Measurements from ENCODE around the gene AGMAT. TPM values are rescaled to one million over a fixed set of nuclear protein-coding genes. Genes with fewer than 3 reads are reported as not detected.

Gene AGMAT
- total and polyA plus RNA-seq, 2 of the 13 experiments (the other 11 are each of a cell fraction or from before 2014, with no cell fraction given) = 59.1 to 174 TPM

DNA sequence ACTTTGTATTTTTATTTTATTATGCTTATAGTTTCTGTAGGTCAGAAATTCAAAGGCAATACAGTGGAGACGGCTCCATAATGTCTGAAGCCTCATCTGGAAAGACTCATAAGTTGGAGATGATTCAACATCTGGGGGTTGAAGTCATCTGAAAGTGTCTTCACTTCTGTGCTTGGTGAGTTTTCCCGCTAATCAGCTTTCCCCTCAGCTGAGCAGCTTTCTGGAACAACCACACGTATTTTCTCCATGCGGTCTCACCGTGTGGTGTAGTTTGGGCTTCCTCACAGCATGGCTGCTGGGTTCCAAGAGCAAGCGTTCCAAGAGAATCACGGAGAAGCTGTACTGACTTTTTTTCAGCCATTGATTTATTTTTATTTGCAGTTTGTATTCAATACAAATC, 24.8 kb upstream of the AGMAT start:
- intact Hi-C loops (cut with micrococcal nuclease; ENCODE audit: unreplicated experiment) = loop anchor here (10.0 kb wide), 1 partner anchor 85 kb away; the partner anchor contains the start of genes CASP9 and DNAJC16
- Histone ChIP-seq H2AFZ (ENCODE audit: low read length) (no peak overlapping the region), H3K9me3 (ENCODE audit: low read length) (no peaks in the 10 kb centered on the region), H3K4me3 (replicated peaks in 1 of 3; ENCODE audit: insufficient read depth in 1 of 3, low read depth in 2 of 3, low read length in 3 of 3) (no peak overlapping the region), H3K36me3 (replicated peaks in 1 of 2; ENCODE audit: control insufficient read depth in 1 of 2, insufficient read depth in 2 of 2, low read length in 2 of 2) (no peaks in the 10 kb centered on the region), H4K20me1 (ENCODE audit: insufficient read depth, low read length) (no peaks in the 10 kb centered on the region), H3K79me2 (ENCODE audit: insufficient read depth, low read length) (no peaks in the 10 kb centered on the region), H3K27ac (ENCODE audit: extremely low read length, insufficient read depth, low read length) (no peak overlapping the region), H3K27me3 (ENCODE audit: control insufficient read depth in 1 of 2, insufficient read depth in 2 of 2, low read length in 2 of 2) (no peaks in the 10 kb centered on the region; a peak in 1 of 5 replicates), H3K4me1 (ENCODE audit: insufficient read depth, low read length) (peaks cover 36% of the 10 kb centered on the region), H3K9ac (ENCODE audit: insufficient read depth, low read depth, low read length) (no peak overlapping the region), H3K4me2 (ENCODE audit: low read depth, low read length) (no peak overlapping the region; the same call in 1 of the 2 replicates)
- FAIRE-seq (no peak), DNase-seq (ENCODE audit: low spot score) (no peak), ATAC-seq (no peak)
- POLR2A ChIA-PET = interaction anchor here (1.7 kb wide), 1 partner anchor 9 kb away, joined by 16 read pairs; no protein-coding TSS in a partner anchor
- 53% methylated on average over 7 of the region's 7 CpGs for WGBS (ENCODE audit: low lambda C conversion rate)
- TF ChIP-seq, protein P1, sequence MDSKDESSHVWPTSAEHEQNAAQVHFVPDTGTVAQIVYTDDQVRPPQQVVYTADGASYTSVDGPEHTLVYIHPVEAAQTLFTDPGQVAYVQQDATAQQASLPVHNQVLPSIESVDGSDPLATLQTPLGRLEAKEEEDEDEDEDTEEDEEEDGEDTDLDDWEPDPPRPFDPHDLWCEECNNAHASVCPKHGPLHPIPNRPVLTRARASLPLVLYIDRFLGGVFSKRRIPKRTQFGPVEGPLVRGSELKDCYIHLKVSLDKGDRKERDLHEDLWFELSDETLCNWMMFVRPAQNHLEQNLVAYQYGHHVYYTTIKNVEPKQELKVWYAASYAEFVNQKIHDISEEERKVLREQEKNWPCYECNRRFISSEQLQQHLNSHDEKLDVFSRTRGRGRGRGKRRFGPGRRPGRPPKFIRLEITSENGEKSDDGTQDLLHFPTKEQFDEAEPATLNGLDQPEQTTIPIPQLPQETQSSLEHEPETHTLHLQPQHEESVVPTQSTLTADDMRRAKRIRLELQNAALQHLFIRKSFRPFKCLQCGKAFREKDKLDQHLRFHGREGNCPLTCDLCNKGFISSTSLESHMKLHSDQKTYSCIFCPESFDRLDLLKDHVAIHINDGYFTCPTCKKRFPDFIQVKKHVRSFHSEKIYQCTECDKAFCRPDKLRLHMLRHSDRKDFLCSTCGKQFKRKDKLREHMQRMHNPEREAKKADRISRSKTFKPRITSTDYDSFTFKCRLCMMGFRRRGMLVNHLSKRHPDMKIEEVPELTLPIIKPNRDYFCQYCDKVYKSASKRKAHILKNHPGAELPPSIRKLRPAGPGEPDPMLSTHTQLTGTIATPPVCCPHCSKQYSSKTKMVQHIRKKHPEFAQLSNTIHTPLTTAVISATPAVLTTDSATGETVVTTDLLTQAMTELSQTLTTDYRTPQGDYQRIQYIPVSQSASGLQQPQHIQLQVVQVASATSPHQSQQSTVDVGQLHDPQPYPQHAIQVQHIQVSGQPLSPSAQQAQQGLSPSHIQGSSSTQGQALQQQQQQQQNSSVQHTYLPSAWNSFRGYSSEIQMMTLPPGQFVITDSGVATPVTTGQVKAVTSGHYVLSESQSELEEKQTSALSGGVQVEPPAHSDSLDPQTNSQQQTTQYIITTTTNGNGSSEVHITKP (CRISPR knock-in tag; IDR thresholded peaks at IDR 0.05; ENCODE audit: low read depth) = 0 out of 2 replicates have a peak, but pooled peaks have one; percentile 1
- TF ChIP-seq, protein P2, sequence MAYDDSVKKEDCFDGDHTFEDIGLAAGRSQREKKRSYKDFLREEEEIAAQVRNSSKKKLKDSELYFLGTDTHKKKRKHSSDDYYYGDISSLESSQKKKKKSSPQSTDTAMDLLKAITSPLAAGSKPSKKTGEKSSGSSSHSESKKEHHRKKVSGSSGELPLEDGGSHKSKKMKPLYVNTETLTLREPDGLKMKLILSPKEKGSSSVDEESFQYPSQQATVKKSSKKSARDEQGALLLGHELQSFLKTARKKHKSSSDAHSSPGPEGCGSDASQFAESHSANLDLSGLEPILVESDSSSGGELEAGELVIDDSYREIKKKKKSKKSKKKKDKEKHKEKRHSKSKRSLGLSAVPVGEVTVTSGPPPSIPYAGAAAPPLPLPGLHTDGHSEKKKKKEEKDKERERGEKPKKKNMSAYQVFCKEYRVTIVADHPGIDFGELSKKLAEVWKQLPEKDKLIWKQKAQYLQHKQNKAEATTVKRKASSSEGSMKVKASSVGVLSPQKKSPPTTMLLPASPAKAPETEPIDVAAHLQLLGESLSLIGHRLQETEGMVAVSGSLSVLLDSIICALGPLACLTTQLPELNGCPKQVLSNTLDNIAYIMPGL (CRISPR knock-in tag; IDR thresholded peaks at IDR 0.05; ENCODE audit: borderline replicate concordance in 1 of 2, low read depth in 1 of 2) = 0 out of 4 replicates have a peak, but pooled peaks of 1 of the 2 experiments have one; percentile 4
- TF ChIP-seq KLF15 (CRISPR knock-in tag; IDR thresholded peaks at IDR 0.05; ENCODE audit: borderline replicate concordance) = no peak
- no TSS peak for BruUV-seq (replicated peaks)
- in situ Hi-C loops (cut with HindIII; ENCODE audit: extremely low pct_ligation_motif_present, low pct_unique_long_range_greater_than_20kb) = no loop called here
- CTCF ChIA-PET (ENCODE audit: low intra/inter-chr PET ratio, low total read pairs) = no interaction called here
